K562 (cell line): ENCODE data around the gene NCF2. TPM values are rescaled to one million over a fixed set of nuclear protein-coding genes. Genes with fewer than 3 reads are reported as not detected.

Experiments used
- ATAC-seq: fragments of 200-7000 bp; cut with Tn5 transposase; 3 replicates; pipeline ENCODE4 v1.9.1; 2020; ENCODE audit warnings: moderate library complexity
- BruUV-seq: library from RNA; stranded (reverse); fragments of 400-500 nt; replicated peaks from 2 replicates; lab custom pipeline; 2021; lab: Mats Ljungman, UMichigan
- CTCF ChIA-PET: fragments of 300-600 bp; formaldehyde crosslinking; extraction: SDS; loops from one replicate; lab custom pipeline; 2021; ENCODE audit warnings: low intra/inter-chr PET ratio; lab: Yijun Ruan, JAX
- POLR2A ChIA-PET: fragments of 300-600, 350-650 bp; sonication (Branson Sonifier 250); formaldehyde crosslinking; extraction: SDS; loops from one replicate; lab custom pipeline; 2021; ENCODE audit warnings: antibody characterized with exemption, inconsistent platforms; lab: Yijun Ruan, JAX
- DNase-seq, 4 experiments: peaks; one replicate each; pipeline versions ENCODE4 v3.0.0 to v3.0.0-alpha.2; 2011 to 2018; ENCODE audit warnings: low spot score in 3 of 4, mixed read lengths in 3 of 4; ENCODE audit errors: extremely low read depth in 1 of 4
- FAIRE-seq: peaks from 2 replicates; lab custom pipeline; 2011; peaks lifted over from hg19 to GRCh38; lab: Jason Lieb, UNC
- H2AFZ ChIP-seq: 2 replicates; pipeline ENCODE4 v1.6.0; 2011; ENCODE audit warnings: low read depth, low read length, control low read depth, inconsistent platforms
- H3K27ac ChIP-seq: fragments of 200-600 bp; 3 replicates; pipeline ENCODE4 v1.8.0; 2011; ENCODE audit warnings: low read depth, mild to moderate bottlenecking, control low read depth, inconsistent platforms, low read length, moderate library complexity, mixed read lengths; ENCODE audit errors: extremely low read depth
- H3K27me3 ChIP-seq, 2 experiments: fragments of 300-600 bp in 1 of 2; 2 replicates in 1 of 2; 3 replicates in 1 of 2; pipeline versions ENCODE4 v1.6.0 to v1.8.0; 2011; ENCODE audit warnings: inconsistent platforms in 2 of 2, low read length in 2 of 2, mild to moderate bottlenecking in 1 of 2, mixed read lengths in 1 of 2, moderate library complexity in 1 of 2; ENCODE audit not compliant: control insufficient read depth in 2 of 2, insufficient read depth in 2 of 2
- H3K36me3 ChIP-seq: fragments of 300-600 bp; 3 replicates; pipeline ENCODE4 v1.8.0; 2011; ENCODE audit warnings: mild to moderate bottlenecking, low read length, inconsistent platforms; ENCODE audit not compliant: control insufficient read depth, insufficient read depth
- H3K4me1 ChIP-seq, 2 experiments: fragments of 200-600 bp in 1 of 2; replicated peaks in 1 of 2; 2 replicates in 1 of 2; 3 replicates in 1 of 2; pipeline versions ENCODE4 v1.5.1 to v1.8.0; 2011; ENCODE audit warnings: inconsistent platforms in 2 of 2, low read length in 2 of 2, mild to moderate bottlenecking in 1 of 2, mixed read lengths in 1 of 2, moderate library complexity in 1 of 2; ENCODE audit not compliant: control insufficient read depth in 2 of 2, insufficient read depth in 2 of 2
- H3K4me2 ChIP-seq: 2 replicates; pipeline ENCODE4 v1.6.1; 2011; ENCODE audit warnings: low read length, control low read depth, inconsistent platforms, mixed read lengths; ENCODE audit not compliant: insufficient read depth
- H3K4me3 ChIP-seq: fragments of 200-600 bp; sonication (generic), shearing (Covaris generic); 2 replicates; pipeline ENCODE4 v1.5.1; 2016; ENCODE audit warnings: control low read depth, inconsistent platforms
- H3K79me2 ChIP-seq: fragments of 200-600 bp; 3 replicates; pipeline ENCODE4 v1.8.0; 2011; ENCODE audit warnings: low read length, inconsistent platforms; ENCODE audit not compliant: control insufficient read depth, insufficient read depth
- H3K9ac ChIP-seq, 2 experiments: 2 replicates each; pipeline versions ENCODE4 v1.6.0 to v1.6.1; 2011; ENCODE audit warnings: low read depth in 2 of 2, low read length in 2 of 2, control low read depth in 1 of 2, inconsistent platforms in 1 of 2, mild to moderate bottlenecking in 1 of 2, mixed read lengths in 1 of 2; ENCODE audit not compliant: insufficient read depth in 1 of 2
- H3K9me1 ChIP-seq: one replicate; pipeline ENCODE4 v1.6.0; 2011; ENCODE audit warnings: inconsistent platforms, mild to moderate bottlenecking, low read length, moderate library complexity; ENCODE audit not compliant: control insufficient read depth, insufficient read depth
- H3K9me3 ChIP-seq: replicated peaks from 2 replicates; pipeline ENCODE4 v1.5.1; 2011; ENCODE audit warnings: low read depth, low read length, inconsistent platforms; ENCODE audit not compliant: control insufficient read depth, insufficient read depth
- H4K20me1 ChIP-seq: replicated peaks from 2 replicates; pipeline ENCODE4 v1.6.1; 2011; ENCODE audit warnings: low read length, inconsistent platforms, mixed read lengths; ENCODE audit not compliant: control insufficient read depth, insufficient read depth
- AFF1 ChIP-seq, 2 experiments: fragments of 450-650 bp; IDR thresholded peaks; 2 replicates each; pipeline ENCODE4 v1.6.1; 2018; ENCODE audit warnings: mild to moderate bottlenecking in 2 of 2, low read depth in 1 of 2; ENCODE audit not compliant: partially characterized antibody in 2 of 2
- CTCF ChIP-seq, 3 experiments: IDR thresholded peaks in 2 of 3; conservative IDR thresholded peaks in 1 of 3; 2 replicates each; pipeline ENCODE4 v1.5.1; 2011 to 2012; ENCODE audit warnings: low read length in 3 of 3, mild to moderate bottlenecking in 3 of 3, control low read depth in 2 of 3, improper control_type of control experiment in 1 of 3, inconsistent platforms in 1 of 3, low read depth in 1 of 3, mixed read lengths in 1 of 3, moderate library complexity in 1 of 3; ENCODE audit not compliant: insufficient read depth in 2 of 3
- CTCFL ChIP-seq: IDR thresholded peaks from 2 replicates; pipeline ENCODE4 v1.6.1; 2011; ENCODE audit warnings: borderline replicate concordance, low read depth, mild to moderate bottlenecking, moderate library complexity, low read length; ENCODE audit not compliant: insufficient read depth, poor library complexity, severe bottlenecking
- CXXC5 ChIP-seq: fragments of 250-450 bp; sonication (Bioruptor Pico); IDR thresholded peaks from 2 replicates; pipeline ENCODE4 v1.8.0; 2022; ENCODE audit warnings: inconsistent platforms, mild to moderate bottlenecking, moderate library complexity
- HDAC6 ChIP-seq: IDR thresholded peaks from 2 replicates; pipeline ENCODE4 v1.6.1; 2012; ENCODE audit warnings: low read depth, mild to moderate bottlenecking, control low read depth, inconsistent platforms, low read length, moderate library complexity
- HLTF ChIP-seq: fragments of 450-650 bp; IDR thresholded peaks from 2 replicates; pipeline ENCODE4 v1.6.1; 2016
- NFIX ChIP-seq: fragments of 250-450 bp; sonication (Bioruptor Pico); IDR thresholded peaks from 2 replicates; pipeline ENCODE4 v1.4.0; 2020; ENCODE audit warnings: low read depth, mild to moderate bottlenecking, moderate library complexity
- RB1 ChIP-seq: fragments of 450-650 bp; IDR thresholded peaks from 2 replicates; pipeline ENCODE4 v1.6.1; 2017; ENCODE audit warnings: low read depth, mild to moderate bottlenecking
- THRA ChIP-seq: fragments of 450-650 bp; IDR thresholded peaks from 2 replicates; pipeline ENCODE4 v1.6.1; 2017; ENCODE audit warnings: mild to moderate bottlenecking, moderate library complexity
- ZNF398 ChIP-seq: fragments of 250-450 bp; sonication (Bioruptor Pico); IDR thresholded peaks from 2 replicates; pipeline ENCODE4 v1.8.0; 2021; ENCODE audit warnings: moderate library complexity, mild to moderate bottlenecking, inconsistent platforms
- ZNF830 ChIP-seq: fragments of 250-450 bp; sonication (Bioruptor Pico); IDR thresholded peaks from 2 replicates; pipeline ENCODE4 v1.5.0; 2021; ENCODE audit warnings: mild to moderate bottlenecking
- WGBS: fragments of 100-300 bp; shearing (Covaris generic); methylation state at CpG from one replicate; pipeline ENCODE4 v1.1.6; 2016; ENCODE audit warnings: low coverage, mixed read lengths; ENCODE audit not compliant: insufficient coverage; ENCODE audit errors: missing lambda C conversion rate; 5-methylcytosine and 5-hydroxymethylcytosine counted together
- in situ Hi-C: fragments of 300-500 bp; cut with MboI; formaldehyde crosslinking; loops from 4 replicates; pipeline ENCODE4 v1.15.0; 2018; ENCODE audit warnings: inconsistent platforms, mixed read lengths
- intact Hi-C: fragments of 100-400 bp; cut with micrococcal nuclease; formaldehyde crosslinking; loops from 2 replicates; pipeline ENCODE4 v1.14.2; 2022
- polyA plus RNA-seq, 8 experiments: library from polyadenylated mRNA; depleted of rRNA in 4 of 8; stranded (reverse) in 5 of 8; unstranded in 3 of 8; fragments of >200 nt; fragmentation: Nextera tagmentation in 2 of 8; fragmentation: Illumina TruSeq in 1 of 8; extraction: Ambion mirVana in 2 of 8; extraction: Trizol in 1 of 8; gene quantifications; 2 replicates each; pipeline versions ENCODE4 v1.2.1 to v1.2.3, GENCODE V29; 2011 to 2014; ENCODE audit warnings: inconsistent platforms in 1 of 8, missing spikeins in 1 of 8
- total RNA-seq, 7 experiments: library from RNA; depleted of rRNA in 6 of 7; stranded (reverse); fragments of >200 nt in 6 of 7; fragmentation: Illumina TruSeq in 2 of 7; extraction: Trizol in 2 of 7; gene quantifications; 2 replicates each; pipeline versions ENCODE4 v1.2.1 to v1.2.3, GENCODE V29; 2011 to 2021; ENCODE audit warnings: low replicate concordance in 1 of 7

The NCF2 gene
- total and polyA plus RNA-seq, 9 of the 15 experiments (the other 6 are each of a cell fraction or from before 2014, with no cell fraction given): 0.07 to 0.54 (median 0.16) TPM; not detected in 3

GRCh38 chr1:183537405-183537804 is 52.9 kb downstream of the NCF2 start:
- no peaks in the 10 kb centered on the region for H3K4me1 ChIP-seq
- no peaks in the 10 kb centered on the region for H3K9me1 ChIP-seq
- H3K4me3 ChIP-seq: no peak overlapping the region
- BruUV-seq: no TSS peak
- ATAC-seq (no peak), FAIRE-seq (no peak), DNase-seq (no peak)
- ChIA-PET CTCF (no interaction called here), POLR2A (no interaction called here)
- H3K27ac ChIP-seq: no peak overlapping the region
- intact Hi-C loops: loop anchor here (5.0 kb wide), 1 partner anchor 250 kb away; no protein-coding TSS in a partner anchor
- H3K4me2 ChIP-seq: no peak overlapping the region
- 97% methylated on average over 4 of the region's 4 CpGs for WGBS
- H3K9me3 ChIP-seq: no peaks in the 10 kb centered on the region
- no peak overlapping the region for H2AFZ ChIP-seq
- H3K79me2 ChIP-seq: no peaks in the 10 kb centered on the region
- H3K36me3 ChIP-seq: peaks cover 91% of the 10 kb centered on the region
- no peaks in the 10 kb centered on the region for H3K27me3 ChIP-seq
- in situ Hi-C loops: no loop called here
- no peak overlapping the region for H3K9ac ChIP-seq
- H4K20me1 ChIP-seq: no peaks in the 10 kb centered on the region
- TF ChIP-seq ZNF398 (no peak), CTCF (IDR thresholded peaks at IDR 0.05 in 2 of 3, conservative IDR thresholded peaks at IDR 0.05 in 1 of 3; ENCODE audit: insufficient read depth in 2 of 3, low read depth in 1 of 3, low read length in 3 of 3) (no peak), ZNF830 (CRISPR knock-in tag) (no peak), AFF1 (IDR thresholded peaks at IDR 0.05; ENCODE audit: low read depth in 1 of 2, partially characterized antibody in 2 of 2) (no peak), CTCFL (no peak), HDAC6 (no peak), NFIX (CRISPR knock-in tag) (no peak), THRA (no peak), HLTF (no peak), CXXC5 (CRISPR knock-in tag) (no peak), RB1 (no peak)
